ENCODE results near the gene FAM25G.

Gene FAM25G

DNA sequence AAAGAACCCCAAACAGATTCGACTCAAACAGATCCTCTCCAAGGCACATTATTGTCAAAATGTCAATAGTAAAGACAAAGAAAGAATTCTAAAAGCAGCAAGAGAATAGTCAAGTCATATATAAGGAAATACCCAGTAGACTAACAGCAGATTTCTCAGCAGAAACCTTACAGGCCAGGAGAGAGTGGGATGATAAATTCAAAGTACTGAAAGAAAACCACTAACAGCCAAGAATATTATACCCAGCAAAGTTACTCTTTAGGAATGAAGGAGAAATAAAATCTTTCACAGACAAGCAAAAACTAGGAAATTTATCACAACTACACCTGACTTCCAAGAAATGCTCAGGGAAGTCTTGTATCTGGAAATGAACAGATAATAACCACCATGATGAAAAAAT is 45.8 kb downstream of the FAM25G start:
- no peak for DNase-seq

DNA sequence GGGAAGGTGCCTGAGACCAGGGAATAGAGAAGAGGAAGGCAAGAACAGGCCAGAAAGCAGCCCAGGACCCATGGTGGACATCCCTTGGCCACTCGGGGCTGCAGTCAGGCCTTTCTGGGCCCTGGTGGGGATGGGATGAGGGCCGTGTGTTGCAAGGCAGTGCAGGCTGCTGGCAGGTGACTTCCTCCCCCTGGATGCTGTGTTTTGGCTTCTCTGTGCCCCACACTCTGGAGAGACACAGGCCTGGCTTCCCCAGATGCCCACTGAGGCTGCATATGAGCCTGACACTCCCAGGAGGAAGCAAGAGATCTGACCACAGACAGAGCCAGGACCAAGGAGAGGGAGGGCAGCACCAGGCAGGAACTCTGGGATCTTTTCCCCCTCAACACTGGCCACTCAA is 47.5 kb downstream of the FAM25G start:
- DNase-seq = no peak

DNA sequence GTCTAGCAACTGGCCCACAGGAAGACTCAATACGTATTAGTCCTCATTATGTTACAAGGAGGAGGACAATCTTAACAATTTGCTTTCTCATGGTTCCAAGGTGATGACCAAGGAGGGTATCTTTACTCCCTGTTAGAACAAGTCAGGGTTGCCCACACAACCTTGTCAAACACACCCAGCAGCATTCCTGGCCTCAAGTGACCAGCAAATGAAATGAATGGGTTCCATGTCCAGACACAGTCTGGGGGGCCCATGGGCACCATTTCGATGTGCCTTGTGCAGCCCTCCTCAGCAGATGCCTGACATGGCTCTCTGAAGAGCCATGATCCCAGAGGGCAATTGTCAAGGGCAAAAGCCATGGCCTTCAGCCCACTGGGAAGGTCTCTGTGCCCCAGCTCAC is 48.4 kb downstream of the FAM25G start:
- DNase-seq = no peak

DNA sequence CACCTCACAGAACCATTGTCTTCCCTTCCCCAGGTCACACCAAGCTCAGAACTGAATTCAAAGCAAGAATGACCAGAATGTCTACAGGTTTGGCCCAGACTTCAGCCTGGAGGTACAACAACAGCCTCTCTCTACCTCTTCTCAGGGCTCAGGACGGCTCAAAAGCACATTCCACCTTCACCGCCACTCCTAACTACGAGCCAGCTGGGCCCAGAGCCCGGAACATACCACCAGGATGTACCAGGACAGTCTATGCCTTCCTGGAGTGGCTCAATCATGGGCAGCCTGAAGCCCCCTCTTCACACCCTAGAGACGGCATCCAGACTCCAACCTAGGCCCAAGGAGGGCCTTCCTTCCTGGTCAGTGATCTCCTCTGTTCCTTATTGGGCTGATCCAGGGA is 49.1 kb downstream of the FAM25G start:
- DNase-seq = no peak

DNA sequence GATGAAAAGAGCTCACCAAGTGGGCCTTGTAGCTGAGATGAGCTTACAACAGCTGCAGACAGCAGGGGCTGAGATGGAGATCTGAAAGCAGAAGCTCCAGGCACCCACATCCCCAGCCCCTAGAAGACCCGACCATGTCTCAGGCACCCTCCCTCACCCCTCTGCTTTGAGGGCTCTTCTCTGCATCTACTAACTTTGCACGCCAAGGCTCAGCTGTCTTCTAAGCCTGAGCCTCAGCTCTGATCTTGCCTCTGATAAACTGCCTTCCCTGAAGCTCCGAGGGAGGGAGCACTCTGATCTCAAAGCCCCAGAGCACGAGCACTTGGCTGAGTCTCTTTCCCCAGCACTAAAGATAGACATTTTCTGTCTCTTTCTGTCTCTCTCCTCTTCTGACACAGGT is 49.6 kb downstream of the FAM25G start:
- DNase-seq = no peak

DNA sequence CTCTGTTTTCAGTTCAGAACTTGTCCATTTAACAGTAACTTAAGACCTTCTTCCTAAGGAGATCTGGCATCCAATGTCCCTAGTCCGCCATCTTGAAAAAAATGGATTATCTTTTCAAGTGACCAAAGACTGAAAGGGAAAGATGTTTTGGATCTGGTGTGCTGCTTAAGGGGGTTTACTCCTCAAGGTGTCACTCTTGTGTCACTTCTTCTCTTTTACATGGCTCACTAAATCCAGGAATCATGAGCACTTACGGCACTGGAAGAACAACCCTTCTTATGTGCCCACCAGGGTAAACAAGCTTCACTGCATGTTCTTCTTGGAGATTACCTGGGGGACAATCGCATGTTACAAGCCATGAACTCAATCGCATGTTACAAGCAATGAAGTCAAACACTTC is 51.3 kb downstream of the FAM25G start:
- DNase-seq = no peak

DNA sequence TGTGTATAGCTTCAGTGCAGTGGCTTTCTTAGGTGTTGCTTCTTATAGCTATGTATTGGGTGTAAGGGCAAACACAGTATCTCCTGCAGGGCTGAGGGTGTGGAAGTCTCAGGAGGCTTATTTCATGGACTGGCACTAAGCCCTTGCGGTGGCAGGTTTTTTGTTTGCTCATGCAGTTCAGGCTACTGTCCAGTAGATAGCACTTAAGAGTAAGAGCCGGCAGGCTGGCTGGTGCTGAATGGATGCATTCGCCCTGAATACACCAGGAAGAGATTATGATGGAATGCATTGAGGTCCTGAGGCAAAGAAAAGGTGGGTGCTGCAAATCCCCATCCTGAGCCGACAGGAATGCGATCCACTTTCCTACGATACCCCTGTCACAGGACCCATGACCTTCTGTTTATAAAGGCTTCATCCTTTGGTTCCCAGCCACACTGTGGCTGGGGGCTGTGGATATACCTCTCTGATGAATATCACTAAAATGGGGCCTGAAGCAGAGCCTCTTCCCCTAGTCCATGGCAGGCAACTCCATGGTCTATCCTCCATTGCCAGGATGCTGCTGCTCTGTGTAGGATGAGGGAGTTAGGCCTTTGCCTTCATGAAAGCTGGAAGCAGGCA is 52.5 kb downstream of the FAM25G start:
- no peak for DNase-seq

All from right forelimb (tissue), 1 donor.